ENCODE results near the gene LATS2. TPM values are rescaled to one million over a fixed set of nuclear protein-coding genes. Genes with fewer than 3 reads are reported as not detected.

The LATS2 gene
- polyA plus RNA-seq (ENCODE audit: insufficient read length in 10 of 10) = 10 to 100 TPM; 15.3 to 23.1 (median 19.2) TPM
- long read RNA-seq, donor 1, full-length matches to known transcripts = 4 of 20 reads
- long read RNA-seq, donor 1, partial matches to known transcripts = 16 of 20 reads
- long read RNA-seq, donor 1, other reads (novel, unspliced or antisense) = 0 of 20 reads
- long read RNA-seq, donor 2, full-length matches to known transcripts = 1 of 1 reads
- long read RNA-seq, donor 2, partial matches to known transcripts = 0 of 1 reads
- long read RNA-seq, donor 2, other reads (novel, unspliced or antisense) = 0 of 1 reads
- long read RNA-seq, donor 3, partial matches to known transcripts = 6 of 6 reads
- long read RNA-seq, donor 3, other reads (novel, unspliced or antisense) = 0 of 6 reads
- long read RNA-seq, donor 4, full-length matches to known transcripts = 2 of 2 reads
- long read RNA-seq, donor 4, partial matches to known transcripts = 0 of 2 reads
- long read RNA-seq, donor 4, other reads (novel, unspliced or antisense) = 0 of 2 reads
- long read RNA-seq, donor 5, partial matches to known transcripts = 6 of 6 reads
- long read RNA-seq, donor 5, other reads (novel, unspliced or antisense) = 0 of 6 reads
- long read RNA-seq, donor 6, full-length matches to known transcripts = 2 of 7 reads
- long read RNA-seq, donor 6, partial matches to known transcripts = 5 of 7 reads
- long read RNA-seq, donor 6, other reads (novel, unspliced or antisense) = 0 of 7 reads
- long read RNA-seq, donor 7, full-length matches to known transcripts = 1 of 10 reads
- long read RNA-seq, donor 7, partial matches to known transcripts = 9 of 10 reads
- long read RNA-seq, donor 7, other reads (novel, unspliced or antisense) = 0 of 10 reads
- long read RNA-seq, donor 8, full-length matches to known transcripts = 3 of 9 reads
- long read RNA-seq, donor 8, partial matches to known transcripts = 6 of 9 reads
- long read RNA-seq, donor 8, other reads (novel, unspliced or antisense) = 0 of 9 reads
- long read RNA-seq, donor 9 = 0 reads

DNA sequence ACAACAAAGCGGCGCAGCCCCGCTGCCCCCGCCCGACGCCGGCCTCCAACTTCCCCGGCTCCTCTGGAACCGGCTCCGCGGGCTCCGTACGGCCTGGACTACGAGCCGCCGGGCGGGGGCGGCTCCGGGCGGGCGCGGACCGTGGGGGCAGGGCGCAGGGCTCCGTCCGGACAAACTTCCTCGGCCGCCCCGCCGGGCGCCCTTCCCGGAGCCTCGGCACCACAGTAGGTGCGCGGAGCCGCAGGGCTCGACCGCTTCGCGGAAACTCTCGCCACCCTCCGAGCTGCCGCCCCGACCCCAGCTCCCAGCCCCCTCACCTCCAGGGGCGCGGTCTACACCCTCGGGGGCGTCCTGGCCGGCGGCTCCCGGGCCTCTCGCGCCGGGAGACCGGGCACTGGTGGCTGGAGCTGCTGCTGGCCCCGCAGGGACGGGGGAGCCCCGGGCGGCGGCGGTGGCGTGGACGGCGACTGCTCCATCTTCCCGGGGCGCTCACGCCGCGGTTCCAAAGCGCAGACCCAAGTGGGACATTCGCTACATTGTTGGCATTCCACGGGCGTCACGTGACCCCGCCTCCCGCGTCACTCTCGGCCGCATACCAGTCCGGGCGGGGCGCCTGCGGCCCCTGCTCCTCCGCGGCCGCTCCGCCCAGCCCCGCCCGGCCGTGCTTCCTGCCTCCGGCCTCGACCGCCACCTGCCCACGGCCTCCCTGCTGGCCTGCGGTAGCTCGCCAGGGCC, at the start of gene LATS2:
Gene LATS2, minus strand, starts transcription at position 558 of the 735 bp plus-strand sequence. CDS start 15,560 bp downstream, outside the sequence.
- peak; percentile 94 to 98 (median 96) for DNase-seq

- DNase-seq = no peak
Observed at GRCh38 chr13:21109168-21109567, 47.8 kb upstream of the LATS2 start.

GRCh38 chr13:21106089-21106488, 44.7 kb upstream of the LATS2 start:
- DNase-seq = peak in 1 of 3 donors; percentile 30

GRCh38 chr13:21104199-21105019, 43.0 kb upstream of the LATS2 start:
- no peak for DNase-seq

GRCh38 chr13:21101865-21102576, 40.6 kb upstream of the LATS2 start:
- DNase-seq = no peak

- no peak for DNase-seq
Observed at GRCh38 chr13:21100994-21101757, 39.8 kb upstream of the LATS2 start.

DNA sequence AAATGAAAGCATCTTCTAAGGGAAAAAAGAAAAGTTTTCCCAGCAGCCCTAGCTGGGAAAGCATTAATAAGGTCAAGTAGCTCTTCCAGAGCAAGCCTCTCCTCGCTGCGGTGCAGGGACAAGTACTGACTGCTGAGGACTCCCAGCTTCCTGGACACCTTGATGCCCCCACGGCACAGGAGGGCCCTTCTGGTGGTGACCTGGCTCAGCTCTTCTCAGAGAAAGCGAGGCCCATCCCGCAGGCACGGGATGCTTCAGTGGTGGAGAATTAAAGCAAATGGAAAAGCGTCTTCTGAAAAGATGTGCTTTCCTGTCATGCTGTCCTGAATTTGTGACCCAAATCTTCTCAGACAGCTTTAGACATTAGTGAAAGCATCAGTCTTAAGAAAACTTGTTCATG, 38.8 kb upstream of the LATS2 start:
- no peak for DNase-seq

DNA sequence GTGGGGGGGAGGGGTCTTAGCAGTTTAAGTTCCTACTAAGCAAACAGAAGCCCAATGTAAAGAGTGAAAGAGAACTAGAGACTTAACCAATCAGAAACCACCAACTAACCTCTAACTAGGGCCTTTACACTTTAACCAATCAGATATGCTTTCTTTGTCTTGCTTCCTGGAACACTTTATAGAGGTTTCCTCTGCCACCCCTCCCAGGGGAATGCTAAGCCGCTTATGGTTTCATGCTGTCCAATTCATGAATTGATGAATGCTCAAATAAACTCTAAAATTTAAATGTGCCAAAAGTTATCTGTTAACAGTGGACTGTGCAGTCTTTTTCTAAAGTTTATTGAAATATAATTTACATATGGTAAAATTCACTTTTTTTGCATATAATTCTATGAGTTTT, 33.9 kb upstream of the LATS2 start:
- DNase-seq = no peak

DNA sequence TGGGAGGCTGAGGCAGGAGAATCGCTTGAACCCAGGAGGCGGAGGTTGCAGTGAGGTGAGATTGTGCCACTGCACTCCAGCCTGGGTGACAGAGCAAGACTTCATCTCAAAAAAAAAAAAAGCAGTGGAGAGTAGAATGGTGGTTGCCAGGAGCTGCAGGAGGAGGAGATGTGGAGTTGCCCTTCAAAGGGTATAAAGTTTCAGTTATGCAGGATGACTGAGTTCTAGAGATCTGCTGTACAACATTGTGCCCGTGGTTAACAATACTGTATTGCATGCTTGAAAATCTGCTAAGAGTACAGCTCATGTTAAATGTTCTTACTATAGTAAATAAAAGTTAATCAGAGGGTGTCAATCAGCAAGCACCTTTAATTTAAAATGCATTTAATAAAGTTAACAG, 28.4 kb upstream of the LATS2 start:
- DNase-seq = no peak

DNA sequence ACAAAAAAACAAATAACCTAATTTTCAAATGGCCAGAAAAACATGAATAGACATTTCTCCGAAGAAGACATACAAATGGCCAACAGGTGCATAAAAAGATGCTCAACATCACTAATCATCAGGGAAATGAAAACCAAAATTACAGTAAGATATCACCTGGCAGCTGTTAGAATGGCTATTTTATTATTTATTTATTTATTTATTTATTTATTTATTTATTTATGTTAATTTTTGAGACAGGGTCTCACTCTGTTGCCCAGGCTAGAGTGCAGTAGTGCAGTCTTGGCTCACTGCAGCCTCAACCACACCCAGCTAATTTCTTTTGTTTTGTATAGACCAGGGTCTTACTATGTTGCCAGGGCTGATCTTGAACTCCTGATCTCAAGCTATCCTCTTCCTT, 27.1 kb upstream of the LATS2 start:
- no peak for DNase-seq

DNA sequence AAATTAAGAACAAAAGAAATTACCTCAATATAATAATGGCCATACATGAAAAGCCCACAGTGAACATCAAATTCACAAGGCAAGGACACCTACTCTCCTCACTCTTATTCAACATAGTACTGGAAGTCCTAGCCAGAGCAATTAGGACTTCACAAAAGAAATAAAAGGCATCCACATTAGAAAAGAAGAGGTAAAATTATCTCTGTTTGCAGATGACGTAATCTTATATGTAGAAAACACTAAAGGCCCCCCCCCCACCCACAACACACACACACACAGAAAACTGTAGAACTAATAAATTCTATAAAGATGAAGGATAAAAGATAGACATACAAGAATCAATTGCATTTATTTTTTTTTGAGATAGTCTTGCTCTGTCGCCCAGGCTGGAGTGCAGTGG, 25.5 kb upstream of the LATS2 start:
- DNase-seq = no peak

GRCh38 chr13:21081926-21082325, 20.5 kb upstream of the LATS2 start:
- no peak for DNase-seq

DNA sequence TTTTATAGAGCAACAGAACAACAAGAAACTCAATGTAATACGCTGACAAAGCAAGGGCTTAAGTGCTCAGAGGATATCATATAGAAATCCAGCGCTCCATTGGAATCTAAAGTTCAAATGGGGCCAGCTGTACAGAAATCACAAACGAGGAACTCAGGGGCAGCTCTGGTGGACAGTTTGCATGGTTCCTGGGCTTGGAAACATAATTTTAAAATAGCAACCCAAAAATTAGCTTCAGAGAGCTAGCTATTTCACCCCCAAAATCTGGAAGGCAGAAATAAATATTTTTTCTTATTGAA, 19.2 kb upstream of the LATS2 start:
- DNase-seq = no peak

GRCh38 chr13:21079761-21080592, 18.6 kb upstream of the LATS2 start:
- peak in 2 of 3 donors; percentile 29 to 71 for DNase-seq

- peak in 1 of 3 donors; percentile 18 for DNase-seq
Observed at GRCh38 chr13:21079221-21079620, 17.8 kb upstream of the LATS2 start.

- DNase-seq = peak in 1 of 3 donors; percentile 26
Observed at GRCh38 chr13:21078501-21078900, 17.1 kb upstream of the LATS2 start.

DNA sequence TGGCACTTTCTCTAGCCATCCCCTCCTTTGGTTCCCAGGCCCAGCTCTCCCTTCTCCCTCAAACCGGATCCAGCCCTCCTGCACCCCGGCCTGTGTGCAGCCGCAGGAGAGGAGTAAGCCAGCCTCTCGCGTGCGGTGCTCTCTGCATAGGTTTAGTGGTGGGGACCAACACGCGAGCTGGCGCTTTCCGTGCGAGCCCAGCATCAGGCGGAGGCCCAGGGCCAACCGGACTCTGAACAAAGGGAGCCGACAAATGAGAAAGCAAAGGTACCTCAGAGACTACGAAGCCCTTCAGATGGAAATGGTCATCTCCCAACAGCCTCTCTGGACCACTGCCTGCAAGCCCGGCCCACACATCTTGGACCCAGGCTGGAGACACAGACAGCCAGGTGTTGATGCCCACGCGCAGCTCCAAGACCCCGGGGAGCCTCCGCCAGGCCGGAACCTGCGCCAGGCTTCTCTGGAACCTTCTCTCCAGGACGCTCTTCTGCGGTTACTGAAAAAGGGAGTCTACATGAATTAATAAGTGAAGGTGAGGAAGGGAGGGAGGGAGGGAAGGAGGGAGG, 16.5 kb upstream of the LATS2 start:
- no peak for DNase-seq

DNA sequence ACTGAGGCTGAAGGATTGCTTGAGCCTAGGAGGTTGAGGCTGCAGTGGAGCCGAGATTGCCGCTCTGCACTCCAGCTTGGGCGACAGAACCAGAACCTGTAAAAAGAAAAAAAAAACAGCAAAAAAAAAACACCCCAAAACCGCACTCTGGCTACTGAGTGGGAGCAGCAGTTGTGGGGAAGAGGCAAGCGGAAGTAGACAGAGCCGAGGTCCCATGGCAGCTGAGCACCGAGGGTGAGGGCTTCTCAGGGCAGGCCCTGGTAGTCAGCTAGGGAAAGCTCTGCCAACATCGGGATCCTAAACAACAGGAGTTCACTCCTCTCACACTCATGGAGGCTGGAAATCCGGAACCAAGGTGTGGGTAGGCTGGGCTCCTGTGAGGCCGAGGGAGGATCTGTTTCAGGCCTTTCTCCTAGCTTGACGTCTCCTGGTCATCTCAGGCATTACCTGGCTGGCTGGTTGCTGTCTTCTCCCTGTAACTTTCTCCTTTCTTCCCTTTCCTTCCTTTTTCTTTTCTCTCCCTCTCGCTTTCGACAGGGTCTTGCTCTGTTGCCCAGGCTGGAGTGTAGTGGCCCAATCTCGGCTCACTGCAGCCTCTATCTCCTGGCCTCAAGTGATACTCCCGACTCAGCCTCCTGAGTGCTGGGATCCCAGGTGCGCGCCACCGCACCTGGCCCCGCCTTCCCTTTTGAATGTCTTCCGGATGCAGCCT, 15.8 kb upstream of the LATS2 start:
- no peak for DNase-seq

Measured in muscle of back (tissue), 13 donors.